Activated CD8-positive, alpha-beta memory T cell treated with anti-CD3 and anti-CD28 coated beads, Interleukin-2, amount 50 U/mL, for 4 hours (primary cell): Measurements from ENCODE around the gene KMT5B.

Experiments used
- DNase-seq: peaks from one replicate; pipeline ENCODE4 v3.0.0-alpha.2; 2020

The KMT5B gene

DNA sequence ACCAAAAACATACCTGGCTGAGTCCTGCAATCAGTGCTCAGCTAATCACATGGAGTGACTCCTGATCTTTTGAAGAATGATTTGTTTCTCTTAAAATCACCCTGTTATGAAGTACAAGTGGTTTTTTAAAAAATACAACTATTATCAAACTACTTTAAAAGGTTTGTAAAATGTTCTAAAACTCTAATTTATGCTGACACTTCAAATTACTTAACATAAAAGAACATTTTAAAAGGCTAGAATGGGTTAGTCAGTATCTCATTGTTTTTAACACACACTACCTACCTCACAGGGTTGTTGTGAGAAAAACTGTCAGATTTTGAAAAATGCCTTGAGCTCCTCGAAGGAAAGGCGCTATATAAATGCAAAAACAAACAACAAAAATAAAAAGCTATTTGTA lies 33.2 kb downstream of the KMT5B start:
- DNase-seq: no peak

DNA sequence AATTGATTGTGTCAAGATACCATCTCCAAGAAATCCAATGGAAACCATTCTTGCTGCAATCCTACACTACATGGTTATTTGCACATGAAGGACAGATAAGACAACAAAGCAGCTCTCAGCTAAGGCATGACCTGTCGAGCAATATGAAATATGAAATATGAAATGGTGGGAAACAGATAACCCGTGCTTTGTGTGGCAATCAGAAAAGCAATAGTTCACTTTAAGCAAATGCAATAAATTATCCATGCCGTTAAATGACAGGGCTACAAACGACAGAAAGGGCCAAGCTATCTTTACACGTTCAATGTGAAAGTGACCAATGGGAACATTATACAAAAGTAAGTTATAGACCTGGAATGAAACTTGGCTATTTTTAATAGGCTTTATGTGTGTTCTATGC lies 35.2 kb downstream of the KMT5B start:
- DNase-seq: no peak

DNA sequence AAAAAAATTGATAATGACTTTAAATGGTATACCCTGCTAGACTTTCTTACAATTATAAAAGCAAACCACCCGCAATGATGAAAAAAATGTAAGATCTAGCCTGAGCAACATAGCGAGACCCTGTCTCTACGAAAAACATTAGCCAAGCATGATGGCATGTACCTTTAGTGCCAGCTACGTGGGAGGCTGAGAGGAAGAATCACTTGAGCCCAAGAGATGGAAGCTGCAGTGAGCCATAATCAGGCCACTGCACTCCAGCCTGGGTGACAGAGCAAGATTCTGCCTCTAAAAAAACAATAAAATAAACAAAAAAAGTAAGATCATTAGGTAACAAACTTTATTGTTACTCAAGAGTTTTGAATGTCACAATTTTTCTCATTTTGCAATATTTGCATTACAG lies 39.2 kb downstream of the KMT5B start:
- no peak for DNase-seq

- DNase-seq: no peak
These were observed 43.7 kb downstream of the KMT5B start for GRCh38 chr11:68169442-68169841.

DNA sequence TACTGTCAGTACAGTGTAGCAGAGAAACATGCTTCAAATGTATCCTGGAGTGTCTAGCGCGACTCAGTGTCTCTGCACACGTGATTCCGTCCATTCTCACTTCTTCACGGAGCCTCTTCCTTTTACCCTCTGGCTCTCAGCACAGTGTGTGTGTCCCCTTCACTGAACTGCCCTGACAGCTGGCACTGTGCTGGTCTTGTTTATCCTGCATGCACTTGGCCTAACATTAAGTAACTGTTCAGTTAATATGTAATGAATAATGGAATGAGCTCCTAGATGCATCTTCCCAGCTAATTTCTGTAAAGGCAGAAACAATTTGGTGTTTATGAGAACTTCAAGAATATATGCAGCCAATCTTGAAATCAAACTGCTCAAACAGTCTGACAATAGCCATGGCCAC lies 44.4 kb downstream of the KMT5B start:
- DNase-seq: no peak

GRCh38 chr11:68167474-68167873 lies 45.6 kb downstream of the KMT5B start:
- no peak for DNase-seq

DNA sequence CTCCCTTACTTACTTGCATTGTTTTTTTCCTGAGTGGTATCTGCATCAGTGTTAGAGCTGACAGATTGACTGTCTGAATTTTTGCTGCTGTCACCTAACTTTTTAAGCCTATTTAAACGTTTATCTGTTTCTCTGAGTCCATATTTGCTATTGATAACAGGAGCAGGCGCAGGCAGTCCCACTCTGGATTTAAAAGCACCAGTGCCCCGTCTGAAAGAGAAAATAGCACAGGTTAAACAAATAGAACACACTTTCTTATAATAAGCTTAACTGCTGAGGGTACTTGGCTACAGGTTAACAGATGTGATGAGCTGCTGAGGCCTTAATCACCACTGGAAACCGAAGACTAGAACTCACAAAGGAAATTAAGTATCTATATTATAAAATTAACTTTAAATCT lies 46.1 kb downstream of the KMT5B start:
- DNase-seq: no peak

- DNase-seq: no peak
These were observed 47.5 kb downstream of the KMT5B start for GRCh38 chr11:68165601-68166000.

- DNase-seq: no peak
These were observed 48.7 kb downstream of the KMT5B start for GRCh38 chr11:68164437-68164836.

- DNase-seq: no peak
These were observed 49.4 kb downstream of the KMT5B start for GRCh38 chr11:68163691-68164090.

GRCh38 chr11:68160100-68160695 lies 52.9 kb downstream of the KMT5B start:
- no peak for DNase-seq

GRCh38 chr11:68159665-68160064 lies 53.4 kb downstream of the KMT5B start:
- DNase-seq: no peak

GRCh38 chr11:68159161-68159560 lies 53.9 kb downstream of the KMT5B start:
- no peak for DNase-seq

DNA sequence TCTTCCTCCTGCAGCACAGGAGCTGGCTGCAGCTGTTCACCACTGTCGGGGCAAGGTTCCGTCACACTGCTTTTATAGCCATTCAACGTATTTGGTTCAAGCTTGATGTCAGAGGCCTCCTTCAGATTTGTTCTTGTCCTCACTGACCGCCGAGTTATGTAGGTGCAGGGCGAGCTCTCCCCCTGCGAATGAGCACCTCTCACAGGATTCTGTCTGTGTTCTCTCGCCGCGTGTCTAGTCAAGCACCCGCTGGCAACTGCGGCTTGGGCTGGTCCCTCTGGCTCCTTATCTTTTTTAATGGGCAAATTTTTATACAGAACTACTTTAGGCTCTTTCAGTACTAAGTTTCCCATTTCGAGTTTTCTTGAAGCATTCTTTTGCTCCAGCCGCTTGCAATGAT lies 54.5 kb downstream of the KMT5B start:
- no peak for DNase-seq

DNA sequence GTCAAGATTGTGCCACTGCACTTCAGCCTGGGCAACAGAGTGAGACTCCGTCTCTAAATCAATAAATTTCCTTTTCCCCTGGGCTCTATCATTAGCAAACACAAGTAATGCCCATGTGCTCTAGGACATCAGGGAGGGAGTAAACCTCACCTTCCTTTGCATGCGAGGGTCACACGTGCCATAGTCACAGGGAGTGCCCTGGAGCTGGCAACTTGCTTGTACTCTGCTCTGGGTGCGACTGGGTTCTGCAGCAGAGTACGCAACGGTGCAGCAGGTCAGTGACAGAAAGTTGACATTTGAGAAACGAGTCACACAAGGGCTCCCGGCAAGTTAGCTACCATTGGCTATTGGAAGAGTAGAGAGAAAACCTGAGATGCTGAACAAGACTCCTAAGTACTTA lies 59.4 kb downstream of the KMT5B start:
- DNase-seq: no peak

- no peak for DNase-seq
These were observed 63.1 kb downstream of the KMT5B start for GRCh38 chr11:68150037-68150436.

DNA sequence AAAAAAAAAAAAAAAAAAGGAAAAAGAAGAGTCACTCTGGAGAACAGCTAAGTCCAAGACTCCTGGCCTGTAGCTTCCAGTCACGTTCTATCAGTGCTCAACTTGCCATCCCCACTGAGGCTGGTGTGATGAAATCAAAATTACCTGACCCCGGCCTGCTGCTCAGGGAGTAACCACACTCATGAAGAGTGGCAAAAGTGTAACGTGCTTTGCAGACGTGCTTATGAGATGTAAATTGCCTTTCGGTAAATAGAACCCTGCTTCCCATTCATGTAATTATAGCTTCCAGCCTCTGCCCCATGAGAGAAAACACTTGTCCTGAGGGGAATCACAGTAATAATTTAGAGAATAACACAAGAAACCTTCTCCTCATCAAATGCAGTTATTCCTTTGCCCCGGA lies 63.7 kb downstream of the KMT5B start:
- DNase-seq: no peak

- DNase-seq: no peak
These were observed 64.2 kb downstream of the KMT5B start for GRCh38 chr11:68148879-68149278.

GRCh38 chr11:68148071-68148805 lies 64.9 kb downstream of the KMT5B start:
- no peak for DNase-seq

DNA sequence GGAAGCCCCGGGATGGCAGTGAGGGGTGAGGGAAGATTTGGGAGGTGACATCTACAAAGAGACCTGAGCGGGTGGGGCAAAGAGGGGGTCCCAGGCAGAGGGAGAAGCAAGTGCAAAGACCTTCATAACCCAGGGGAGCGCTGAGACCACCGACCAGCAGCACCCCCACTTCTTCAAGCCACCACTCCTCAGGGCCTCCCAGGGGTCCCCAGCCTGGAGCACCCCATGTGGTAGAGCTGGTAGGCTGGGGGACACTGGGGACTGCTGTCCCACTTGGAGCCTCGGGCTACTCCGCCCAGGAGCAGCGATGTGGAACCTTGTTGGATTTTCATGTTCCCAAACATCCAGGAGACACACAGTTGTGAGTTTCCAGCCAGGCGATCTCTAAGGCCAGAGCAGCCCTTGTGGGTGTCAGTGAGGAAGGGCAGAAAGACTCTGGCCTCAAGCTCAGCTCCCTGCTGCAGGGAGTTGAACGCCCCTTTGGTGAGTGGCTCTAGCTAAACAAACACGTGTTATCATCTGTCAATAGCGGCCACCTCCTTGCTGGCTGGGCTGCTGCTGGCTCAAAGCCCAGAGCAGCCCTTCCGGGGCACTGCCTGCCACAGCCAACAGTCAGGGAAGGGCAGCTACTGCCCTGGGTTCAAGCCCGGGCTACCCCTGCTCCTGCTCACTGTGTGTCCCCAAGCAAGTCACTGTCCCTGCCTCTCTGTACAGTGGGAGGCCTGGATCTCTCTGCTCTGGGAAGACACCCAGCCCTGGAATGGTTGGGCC lies 66.2 kb downstream of the KMT5B start:
- no peak for DNase-seq

GRCh38 chr11:68146010-68146540 lies 67.0 kb downstream of the KMT5B start:
- DNase-seq: no peak

DNA sequence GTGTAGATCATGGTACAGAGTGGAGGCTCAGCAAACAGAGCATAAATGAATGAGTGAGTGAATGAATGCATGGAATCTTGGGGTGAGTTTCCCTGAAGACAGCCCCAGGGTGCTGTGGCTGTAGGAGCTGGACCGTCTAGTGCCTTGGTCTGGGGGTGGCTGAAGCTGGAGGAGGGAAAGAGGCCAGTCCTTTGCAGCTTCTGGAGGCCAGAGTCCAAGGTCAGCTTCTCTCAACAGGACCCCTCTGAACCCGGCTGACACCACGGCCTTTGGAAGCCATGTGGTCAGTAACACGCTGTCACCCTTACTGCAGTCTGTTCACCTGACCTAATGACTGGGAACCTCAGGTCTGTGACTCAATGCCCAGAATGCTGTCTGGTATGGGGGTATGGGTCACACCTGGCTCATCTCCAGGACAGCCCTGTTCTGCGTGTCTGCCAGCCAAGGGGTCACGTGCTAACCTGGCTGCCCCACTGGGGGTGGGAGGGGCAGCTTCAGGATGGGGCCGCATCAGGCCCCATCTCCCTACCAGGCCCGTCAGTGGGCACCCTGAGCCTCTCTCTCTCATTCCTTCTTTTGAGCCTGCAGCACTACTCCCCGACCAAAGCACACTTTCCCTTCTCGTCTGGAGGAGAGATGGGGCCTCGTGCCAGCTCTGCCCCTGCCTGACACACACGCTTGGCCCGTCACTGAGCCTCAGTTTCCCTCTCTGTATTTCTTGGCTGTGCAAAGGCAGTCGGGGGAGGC lies 67.8 kb downstream of the KMT5B start:
- no peak for DNase-seq

GRCh38 chr11:68143310-68143689 lies 69.8 kb downstream of the KMT5B start:
- DNase-seq: no peak
